ENCODE data around the gene BAX. TPM values are rescaled to one million over a fixed set of nuclear protein-coding genes. Genes with fewer than 3 reads are reported as not detected.

Gene BAX
- total RNA-seq, 2 donors from 2014 or later, result 53.1 to 104 TPM

DNA sequence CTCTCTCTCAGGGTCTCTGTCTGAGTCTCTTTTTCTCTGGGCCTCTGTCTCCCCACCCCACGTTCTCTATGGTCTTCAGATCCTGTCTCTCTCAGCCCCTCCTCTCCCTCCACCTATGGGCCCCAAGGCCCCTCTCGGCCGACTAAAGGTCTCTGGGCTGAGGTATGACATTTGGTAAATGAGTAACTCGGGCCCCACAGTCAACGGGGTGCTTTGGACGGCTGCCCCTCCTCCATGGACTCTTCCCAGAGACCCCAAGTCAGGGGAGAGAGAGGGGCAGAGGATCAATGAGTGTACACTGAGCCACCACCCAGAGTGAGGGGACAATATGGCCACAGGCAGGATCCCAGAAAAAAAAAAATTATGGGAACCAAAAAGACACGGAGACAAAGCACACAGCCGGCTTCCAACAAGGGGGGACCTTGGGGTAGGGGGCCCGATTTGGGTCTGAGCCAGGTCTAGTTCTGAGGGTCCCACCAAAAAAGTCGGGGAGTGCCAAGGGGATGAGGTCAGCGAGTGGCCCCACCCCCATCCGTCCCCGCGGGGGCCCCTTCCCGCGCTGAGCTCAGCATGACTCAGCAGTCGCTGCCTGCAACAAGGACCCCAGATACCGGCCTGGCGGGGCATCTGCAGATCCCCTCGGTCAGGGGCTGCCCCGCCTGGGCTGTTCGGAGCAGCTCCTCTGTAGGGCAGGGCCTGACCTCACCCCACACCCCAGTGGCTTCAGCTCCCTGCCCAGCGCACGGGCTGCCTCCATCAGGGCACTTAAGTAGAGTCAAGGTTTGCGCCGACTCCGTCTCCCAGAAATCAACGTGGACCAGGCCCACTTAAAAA is 8.9 kb downstream of the BAX start:
- Histone ChIP-seq H3K4me1 (ENCODE audit: control insufficient read depth in 1 of 2, low read depth in 2 of 2) (peaks cover 13 to 42% of the 10 kb centered on the region in 2 donors), H3K27ac (peak overlapping the region; percentile 95 to 98), H3K27me3 (replicated peaks; ENCODE audit: insufficient read depth) (no peaks in the 10 kb centered on the region), H3K36me3 (peaks cover 9% of the 10 kb centered on the region), H3K9me3 (no peaks in the 10 kb centered on the region), H3K4me3 (peak overlapping the region; percentile 81)
- TF ChIP-seq, protein P1, sequence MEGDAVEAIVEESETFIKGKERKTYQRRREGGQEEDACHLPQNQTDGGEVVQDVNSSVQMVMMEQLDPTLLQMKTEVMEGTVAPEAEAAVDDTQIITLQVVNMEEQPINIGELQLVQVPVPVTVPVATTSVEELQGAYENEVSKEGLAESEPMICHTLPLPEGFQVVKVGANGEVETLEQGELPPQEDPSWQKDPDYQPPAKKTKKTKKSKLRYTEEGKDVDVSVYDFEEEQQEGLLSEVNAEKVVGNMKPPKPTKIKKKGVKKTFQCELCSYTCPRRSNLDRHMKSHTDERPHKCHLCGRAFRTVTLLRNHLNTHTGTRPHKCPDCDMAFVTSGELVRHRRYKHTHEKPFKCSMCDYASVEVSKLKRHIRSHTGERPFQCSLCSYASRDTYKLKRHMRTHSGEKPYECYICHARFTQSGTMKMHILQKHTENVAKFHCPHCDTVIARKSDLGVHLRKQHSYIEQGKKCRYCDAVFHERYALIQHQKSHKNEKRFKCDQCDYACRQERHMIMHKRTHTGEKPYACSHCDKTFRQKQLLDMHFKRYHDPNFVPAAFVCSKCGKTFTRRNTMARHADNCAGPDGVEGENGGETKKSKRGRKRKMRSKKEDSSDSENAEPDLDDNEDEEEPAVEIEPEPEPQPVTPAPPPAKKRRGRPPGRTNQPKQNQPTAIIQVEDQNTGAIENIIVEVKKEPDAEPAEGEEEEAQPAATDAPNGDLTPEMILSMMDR (IDR thresholded peaks at IDR 0.05), result no peak
- DNase-seq (ENCODE audit: low spot score), result peak; percentile 33
- ATAC-seq (ENCODE audit: insufficient number of reproducible peaks, low FRiP score, low read depth), result peak; percentile 25

DNA sequence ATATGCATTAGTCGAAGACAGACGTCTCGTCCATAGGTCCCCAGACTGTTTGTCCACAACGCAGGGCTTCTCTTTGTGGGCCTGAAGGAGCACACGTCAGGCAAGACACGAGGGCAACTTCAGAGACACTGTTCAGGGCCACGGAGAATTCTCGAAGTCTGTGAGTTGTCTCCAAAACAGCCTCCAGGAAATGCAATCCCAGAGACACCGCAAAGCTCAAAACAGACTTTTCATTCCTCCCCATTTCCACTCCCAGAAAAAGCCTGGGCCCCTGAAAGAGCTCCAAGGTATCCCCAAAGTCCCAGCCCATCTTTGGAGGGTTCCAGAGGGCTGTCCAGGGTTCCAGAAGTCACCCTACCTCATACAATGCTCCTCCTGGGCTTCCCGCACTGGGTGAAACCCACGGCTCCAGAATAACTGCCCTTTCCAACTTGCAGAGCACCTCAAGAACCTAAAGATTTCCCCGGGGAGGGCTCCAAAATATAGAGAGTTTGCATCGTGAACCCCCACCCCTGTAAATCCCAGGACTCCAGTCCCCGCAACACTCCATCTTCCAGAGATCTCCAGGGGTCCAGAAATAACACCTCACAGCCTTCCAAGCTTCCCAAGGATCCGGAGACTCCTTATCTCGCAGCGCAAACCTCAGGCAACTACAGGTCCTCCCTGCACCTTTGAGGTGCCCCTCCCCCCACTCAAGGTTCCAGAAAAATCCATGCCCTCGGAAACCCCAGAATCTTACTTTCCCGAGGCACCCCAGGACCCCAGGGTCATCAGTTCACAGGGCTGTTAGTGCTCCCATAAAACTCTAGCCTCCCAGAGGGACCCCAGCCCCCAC is 9.7 kb downstream of the BAX start:
- Histone ChIP-seq H3K36me3 (peaks cover 16% of the 10 kb centered on the region), H3K27me3 (replicated peaks; ENCODE audit: insufficient read depth) (no peaks in the 10 kb centered on the region), H3K9me3 (no peaks in the 10 kb centered on the region), H3K4me1 (ENCODE audit: control insufficient read depth in 1 of 2, low read depth in 2 of 2) (peaks cover 15 to 49% of the 10 kb centered on the region in 2 donors), H3K4me3 (peak overlapping the region; percentile 81), H3K27ac (peak overlapping the region; percentile 95 to 98)
- no peak for ATAC-seq (ENCODE audit: insufficient number of reproducible peaks, low FRiP score, low read depth)
- no peak for DNase-seq (ENCODE audit: low spot score)
- TF ChIP-seq, protein P1 (IDR thresholded peaks at IDR 0.05), result no peak

DNA sequence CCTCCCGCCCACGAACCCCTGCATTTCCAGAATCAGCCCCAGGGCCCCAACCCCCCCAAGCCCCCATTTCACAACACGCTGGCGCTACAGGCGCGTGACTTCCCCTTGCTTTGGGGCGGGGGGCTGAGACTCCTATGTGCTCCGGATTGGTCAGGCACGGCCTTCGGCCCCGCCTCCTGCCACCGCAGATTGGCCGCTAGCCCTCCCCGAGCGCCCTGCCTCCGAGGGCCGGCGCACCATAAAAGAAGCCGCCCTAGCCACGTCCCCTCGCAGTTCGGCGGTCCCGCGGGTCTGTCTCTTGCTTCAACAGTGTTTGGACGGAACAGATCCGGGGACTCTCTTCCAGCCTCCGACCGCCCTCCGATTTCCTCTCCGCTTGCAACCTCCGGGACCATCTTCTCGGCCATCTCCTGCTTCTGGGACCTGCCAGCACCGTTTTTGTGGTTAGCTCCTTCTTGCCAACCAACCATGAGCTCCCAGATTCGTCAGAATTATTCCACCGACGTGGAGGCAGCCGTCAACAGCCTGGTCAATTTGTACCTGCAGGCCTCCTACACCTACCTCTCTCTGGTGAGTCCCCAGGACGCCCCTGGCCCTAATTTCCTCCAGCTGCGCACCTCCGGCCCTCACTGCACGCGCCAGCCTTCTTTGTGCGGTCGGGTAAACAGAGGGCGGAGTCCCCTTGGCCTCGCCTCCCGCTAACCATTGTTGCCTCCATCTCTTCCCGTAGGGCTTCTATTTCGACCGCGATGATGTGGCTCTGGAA is 10.5 kb downstream of the BAX start, which contains the start of gene FTL:
FTL (plus strand) TSS at position 270 of the 766 bp plus-strand sequence; CDS start at position 469, 199 bp downstream.
- H3K9me3 ChIP-seq, result no peaks in the 10 kb centered on the region
- ATAC-seq (ENCODE audit: insufficient number of reproducible peaks, low FRiP score, low read depth) (peak; percentile 42), DNase-seq (ENCODE audit: low spot score) (peak; percentile 89)
- H3K4me1 ChIP-seq (ENCODE audit: control insufficient read depth in 1 of 2, low read depth in 2 of 2), result peaks cover 15 to 49% of the 10 kb centered on the region in 2 donors
- H3K36me3 ChIP-seq, result peaks cover 24% of the 10 kb centered on the region
- H3K4me3 ChIP-seq, result peak within 1 kb of the TSS; percentile 81
- H3K27ac ChIP-seq, result peak within 1 kb of the TSS; percentile 95 to 98
- TF ChIP-seq, protein P1 (IDR thresholded peaks at IDR 0.05), result no peak
- no peaks in the 10 kb centered on the region for H3K27me3 ChIP-seq (replicated peaks; ENCODE audit: insufficient read depth)

DNA sequence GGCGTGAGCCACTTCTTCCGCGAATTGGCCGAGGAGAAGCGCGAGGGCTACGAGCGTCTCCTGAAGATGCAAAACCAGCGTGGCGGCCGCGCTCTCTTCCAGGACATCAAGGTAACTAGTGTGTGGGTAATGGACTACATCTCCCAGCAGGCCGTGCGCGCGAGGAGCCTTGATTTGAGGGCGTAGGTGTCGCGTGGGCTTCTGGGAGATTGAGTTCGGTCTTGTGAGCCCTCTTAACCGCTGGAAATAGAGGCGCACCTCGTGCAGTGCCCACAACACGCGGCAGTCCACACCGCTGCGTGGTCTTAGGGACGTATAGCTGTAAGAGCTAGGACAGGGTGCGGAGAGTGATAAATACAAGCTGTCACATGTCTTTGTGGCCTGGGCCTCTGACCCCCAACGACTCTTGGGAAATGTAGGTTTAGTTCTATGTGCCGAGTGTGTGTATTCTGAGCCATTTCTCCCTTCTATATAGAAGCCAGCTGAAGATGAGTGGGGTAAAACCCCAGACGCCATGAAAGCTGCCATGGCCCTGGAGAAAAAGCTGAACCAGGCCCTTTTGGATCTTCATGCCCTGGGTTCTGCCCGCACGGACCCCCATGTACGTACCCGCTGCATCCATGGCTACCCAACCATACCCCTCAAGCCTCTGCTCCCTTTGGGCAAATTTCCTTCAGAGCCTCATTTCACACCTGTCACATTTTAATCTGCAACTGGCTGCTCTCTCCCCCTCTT is 11.3 kb downstream of the BAX start:
- peaks cover 29% of the 10 kb centered on the region for H3K36me3 ChIP-seq
- no peak for ATAC-seq (ENCODE audit: insufficient number of reproducible peaks, low FRiP score, low read depth)
- TF ChIP-seq, protein P1 (IDR thresholded peaks at IDR 0.05), result no peak

More for the DNA sequence above, 11.3 kb downstream of the BAX start:
- no peaks in the 10 kb centered on the region for H3K9me3 ChIP-seq
- no peaks in the 10 kb centered on the region for H3K27me3 ChIP-seq (replicated peaks; ENCODE audit: insufficient read depth)
- H3K4me1 ChIP-seq (ENCODE audit: control insufficient read depth in 1 of 2, low read depth in 2 of 2), result peaks cover 15 to 49% of the 10 kb centered on the region in 2 donors
- H3K4me3 ChIP-seq, result peak overlapping the region; percentile 81
- peak overlapping the region; percentile 83 to 88 for H3K27ac ChIP-seq
- peak; percentile 84 for DNase-seq (ENCODE audit: low spot score)

Measured in thoracic aorta (tissue), 2 donors.